ENCODE measurements around the gene ZSCAN2. TPM values are rescaled to one million over a fixed set of nuclear protein-coding genes. Genes with fewer than 3 reads are reported as not detected.
A peak's percentile ranks its signal among the peaks of the same experiment; 100 is the strongest.

Gene ZSCAN2
- total RNA-seq, 2 experiments from 2014 or later, result 10.8 to 10.9 TPM

DNA sequence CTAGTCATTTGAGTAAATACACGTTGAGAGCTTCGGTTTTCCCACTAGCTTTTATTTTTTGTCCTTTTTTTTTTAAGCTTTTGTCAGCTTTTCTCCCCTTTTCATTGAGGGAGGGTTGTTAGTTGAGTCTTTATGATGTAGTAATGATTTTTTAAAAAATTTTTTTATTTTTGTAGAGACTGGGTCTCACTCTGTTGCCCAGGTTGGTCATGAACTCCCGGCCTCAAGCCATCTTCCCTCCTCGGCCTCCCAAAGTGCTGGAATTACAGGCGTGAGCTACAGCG lies 688 bp downstream of the ZSCAN2 start:
- no peak for DNase-seq
- H3K4me1 Mint-ChIP-seq, result peaks cover 79% of the 10 kb centered on the region
- peak overlapping the region; percentile 91 for H3K4me3 Mint-ChIP-seq
- CTCF ChIA-PET, result interaction anchor here (0.8 to 2.1 kb wide), 8 partner anchors 13 to 326 kb away, joined by 3 to 9 read pairs (median 4); no protein-coding TSS in a partner anchor
- H3K27ac Mint-ChIP-seq, result peak overlapping the region; percentile 48
- H3K36me3 Mint-ChIP-seq (ENCODE audit: low read depth), result peaks cover 23% of the 10 kb centered on the region
- POLR2A ChIA-PET, result interaction anchor here (1.1 to 4.1 kb wide), 6 partner anchors 8 to 52 kb away, joined by 3 to 27 read pairs (median 6); partner anchors contain the start of gene WDR73
- no peaks in the 10 kb centered on the region for H3K27me3 Mint-ChIP-seq
- no peaks in the 10 kb centered on the region for H3K9me3 Mint-ChIP-seq

DNA sequence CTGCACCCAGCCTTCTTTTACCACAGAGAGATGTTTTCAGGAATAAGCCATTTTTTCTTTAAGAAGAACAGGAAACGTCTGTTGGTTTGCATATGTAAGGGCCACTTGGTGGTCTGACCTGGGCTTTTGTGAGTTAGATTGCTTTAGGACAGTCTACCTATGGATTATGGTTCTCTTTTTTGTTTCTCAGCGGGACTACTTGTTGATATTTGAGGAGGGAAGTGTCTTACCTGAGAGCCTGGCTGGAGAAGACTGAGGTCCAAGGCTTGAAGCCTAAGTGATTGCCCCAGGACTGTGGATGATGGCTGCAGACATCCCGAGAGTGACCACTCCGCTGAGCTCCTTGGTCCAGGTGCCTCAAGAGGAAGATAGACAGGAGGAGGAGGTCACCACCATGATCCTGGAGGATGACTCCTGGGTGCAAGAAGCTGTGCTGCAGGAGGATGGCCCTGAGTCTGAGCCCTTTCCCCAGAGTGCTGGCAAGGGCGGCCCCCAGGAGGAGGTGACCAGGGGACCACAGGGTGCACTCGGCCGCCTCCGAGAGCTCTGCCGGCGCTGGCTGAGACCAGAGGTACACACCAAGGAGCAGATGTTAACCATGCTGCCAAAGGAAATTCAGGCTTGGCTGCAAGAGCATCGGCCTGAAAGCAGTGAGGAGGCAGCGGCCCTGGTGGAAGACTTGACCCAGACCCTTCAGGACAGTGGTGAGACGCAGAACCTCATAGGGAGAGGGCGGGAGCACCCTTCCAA lies 3.0 kb downstream of the ZSCAN2 start:
- CTCF ChIA-PET, result interaction anchor here (1.0 to 1.1 kb wide), 2 partner anchors 16 to 130 kb away, joined by 4 read pairs; no protein-coding TSS in a partner anchor

DNA sequence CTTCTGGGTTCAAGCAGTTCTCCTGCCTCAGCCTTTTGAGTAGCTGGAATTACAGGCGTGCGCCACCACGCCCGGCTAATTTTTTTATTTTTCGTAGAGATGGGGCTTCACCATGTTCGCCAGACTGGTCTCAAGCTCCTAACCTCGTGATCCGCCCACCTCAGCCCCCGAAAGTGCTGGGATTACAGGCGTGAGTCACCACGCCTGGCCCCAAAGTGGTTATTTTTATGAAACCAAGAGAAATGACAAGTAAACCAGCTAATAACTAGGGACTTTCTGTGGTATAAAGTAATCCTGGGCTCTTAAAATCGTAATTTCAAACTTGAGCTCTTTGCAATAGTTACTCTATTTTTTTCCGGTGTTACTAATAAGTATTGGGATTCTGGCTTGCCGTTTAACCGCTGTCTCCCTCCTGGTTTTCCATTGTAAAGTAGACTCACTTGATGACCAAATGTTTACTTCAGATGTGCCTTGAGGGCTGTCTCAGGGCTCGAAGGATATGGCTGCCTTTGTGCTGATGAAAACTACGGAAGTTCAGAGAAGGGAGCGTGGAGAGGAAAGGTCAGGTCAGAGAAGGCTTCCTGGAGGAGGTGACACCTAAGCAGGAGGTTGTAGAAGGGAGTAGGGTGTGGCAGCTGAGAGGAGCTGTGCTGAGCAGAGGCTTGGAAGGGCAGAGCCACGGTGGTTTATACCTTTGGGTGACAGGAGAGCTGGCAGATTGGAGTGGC lies 4.2 kb downstream of the ZSCAN2 start:
- no peaks in the 10 kb centered on the region for H3K27me3 Mint-ChIP-seq
- DNase-seq, result peak; percentile 42
- peak overlapping the region; percentile 57 for H3K4me3 Mint-ChIP-seq
- ChIA-PET POLR2A (interaction anchor here (0.8 to 3.6 kb wide), 8 partner anchors 16 to 78 kb away, joined by 3 to 16 read pairs (median 4); partner anchors contain the start of genes NMB and WDR73), CTCF (interaction anchor here (0.8 to 1.5 kb wide), 5 partner anchors 17 to 323 kb away, joined by 3 to 6 read pairs (median 3); no protein-coding TSS in a partner anchor)
- H3K4me1 Mint-ChIP-seq, result peaks cover 52% of the 10 kb centered on the region
- H3K9me3 Mint-ChIP-seq, result no peaks in the 10 kb centered on the region
- H3K36me3 Mint-ChIP-seq (ENCODE audit: low read depth), result peaks cover 32% of the 10 kb centered on the region
- peak overlapping the region; percentile 79 for H3K27ac Mint-ChIP-seq

More for the DNA sequence above, 3.0 kb downstream of the ZSCAN2 start:
- no peaks in the 10 kb centered on the region for H3K9me3 Mint-ChIP-seq
- peak overlapping the region; percentile 15 for H3K4me3 Mint-ChIP-seq
- POLR2A ChIA-PET, result interaction anchor here (1.0 to 3.6 kb wide), 4 partner anchors 18 to 79 kb away, joined by 3 to 16 read pairs (median 8); no protein-coding TSS in a partner anchor
- peak overlapping the region; percentile 60 for H3K27ac Mint-ChIP-seq
- H3K36me3 Mint-ChIP-seq (ENCODE audit: low read depth), result peaks cover 32% of the 10 kb centered on the region
- no peaks in the 10 kb centered on the region for H3K27me3 Mint-ChIP-seq
- H3K4me1 Mint-ChIP-seq, result peaks cover 64% of the 10 kb centered on the region
- no peak for DNase-seq

DNA sequence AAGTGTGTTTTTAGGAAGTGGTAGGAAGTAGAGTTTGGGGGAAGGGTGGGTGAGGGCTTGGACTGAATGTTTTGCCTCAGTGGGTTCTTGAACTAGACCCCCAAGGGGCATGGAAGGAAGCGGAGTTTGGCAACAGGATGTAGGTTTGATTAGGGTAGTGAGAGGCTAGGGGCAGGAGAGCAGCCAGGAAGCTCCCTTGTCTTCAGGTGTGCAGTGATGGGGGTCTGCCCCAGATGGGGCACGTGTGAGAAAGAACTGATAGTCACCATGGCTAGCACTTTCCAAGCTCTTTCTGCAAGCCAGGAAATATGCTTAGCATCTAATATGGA lies 4.7 kb downstream of the ZSCAN2 start:
- no peak for DNase-seq
- H3K4me1 Mint-ChIP-seq, result peaks cover 48% of the 10 kb centered on the region
- H3K36me3 Mint-ChIP-seq (ENCODE audit: low read depth), result peaks cover 32% of the 10 kb centered on the region
- POLR2A ChIA-PET, result interaction anchor here (0.8 to 3.6 kb wide), 6 partner anchors 24 to 53 kb away, joined by 3 to 16 read pairs (median 4); partner anchors contain the start of genes NMB and WDR73
- no peaks in the 10 kb centered on the region for H3K9me3 Mint-ChIP-seq
- CTCF ChIA-PET, result interaction anchor here (0.8 to 1.5 kb wide), 5 partner anchors 16 to 323 kb away, joined by 3 to 6 read pairs (median 3); no protein-coding TSS in a partner anchor
- H3K27ac Mint-ChIP-seq, result peak overlapping the region; percentile 79
- H3K4me3 Mint-ChIP-seq, result peak overlapping the region; percentile 57
- H3K27me3 Mint-ChIP-seq, result no peaks in the 10 kb centered on the region

DNA sequence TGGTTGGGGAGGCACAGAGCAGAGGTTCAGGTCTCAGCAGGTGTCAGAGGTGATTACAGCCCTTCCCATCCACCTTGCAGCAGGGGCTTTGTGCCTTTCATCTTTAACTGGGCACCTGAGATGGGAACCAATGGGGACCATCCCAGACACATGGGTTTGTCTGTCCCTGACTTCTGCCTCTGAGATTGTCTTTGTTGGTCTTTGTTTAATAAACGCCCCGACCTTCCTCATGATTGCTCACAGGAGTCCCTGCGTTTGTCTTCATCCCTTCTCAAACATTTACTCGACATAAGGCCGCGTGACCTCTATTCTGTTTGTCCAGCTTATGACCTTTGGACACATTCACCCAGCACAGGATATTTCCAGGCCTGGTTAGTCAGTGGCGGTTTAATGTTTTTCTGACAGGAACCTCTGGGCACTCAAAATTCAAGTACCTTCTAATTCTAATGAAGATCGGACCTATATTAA lies 5.9 kb downstream of the ZSCAN2 start:
- Mint-ChIP-seq H3K4me3 (no peak overlapping the region), H3K27me3 (no peaks in the 10 kb centered on the region), H3K4me1 (peaks cover 45% of the 10 kb centered on the region), H3K9me3 (no peaks in the 10 kb centered on the region), H3K27ac (peak overlapping the region; percentile 79), H3K36me3 (ENCODE audit: low read depth) (peaks cover 32% of the 10 kb centered on the region)
- DNase-seq, result no peak
- POLR2A ChIA-PET, result no interaction called here
- CTCF ChIA-PET, result interaction anchor here (0.9 kb wide), 1 partner anchor 19 kb away, joined by 3 read pairs; no protein-coding TSS in a partner anchor

DNA sequence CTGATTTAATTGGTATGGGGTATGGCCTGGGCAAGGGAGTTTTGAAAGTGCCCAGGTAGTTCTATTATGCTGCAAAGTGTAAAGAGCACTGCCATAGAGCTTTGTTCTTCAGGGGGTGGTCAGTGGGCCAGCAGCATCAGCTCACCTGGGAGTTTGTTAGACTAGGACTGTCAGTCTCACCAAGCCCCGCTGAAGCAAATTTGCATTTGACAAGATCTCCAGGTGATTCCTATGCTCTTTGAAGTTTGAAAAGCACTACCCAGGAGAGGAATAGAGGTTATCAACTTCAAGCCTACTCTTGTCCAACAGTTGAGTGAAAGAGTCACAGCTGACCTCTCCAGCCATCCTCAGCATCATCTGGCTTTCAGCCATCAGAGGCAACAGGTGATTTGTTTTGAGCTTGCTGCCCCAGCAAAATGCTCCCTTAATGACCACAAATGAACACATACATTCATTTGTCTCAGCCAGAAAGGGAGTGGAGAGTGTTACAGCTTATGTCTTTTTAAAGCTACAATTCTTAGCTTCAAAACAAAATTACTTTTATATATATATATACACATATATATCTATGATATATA lies 8.0 kb downstream of the ZSCAN2 start:
- no peaks in the 10 kb centered on the region for H3K27me3 Mint-ChIP-seq
- ChIA-PET POLR2A (interaction anchor here (0.6 to 1.4 kb wide), 3 partner anchors 7 to 22 kb away, joined by 3 to 8 read pairs (median 3); no protein-coding TSS in a partner anchor), CTCF (interaction anchor here (0.6 to 1.2 kb wide), 4 partner anchors 21 to 75 kb away, joined by 3 to 5 read pairs (median 3); no protein-coding TSS in a partner anchor)

DNA sequence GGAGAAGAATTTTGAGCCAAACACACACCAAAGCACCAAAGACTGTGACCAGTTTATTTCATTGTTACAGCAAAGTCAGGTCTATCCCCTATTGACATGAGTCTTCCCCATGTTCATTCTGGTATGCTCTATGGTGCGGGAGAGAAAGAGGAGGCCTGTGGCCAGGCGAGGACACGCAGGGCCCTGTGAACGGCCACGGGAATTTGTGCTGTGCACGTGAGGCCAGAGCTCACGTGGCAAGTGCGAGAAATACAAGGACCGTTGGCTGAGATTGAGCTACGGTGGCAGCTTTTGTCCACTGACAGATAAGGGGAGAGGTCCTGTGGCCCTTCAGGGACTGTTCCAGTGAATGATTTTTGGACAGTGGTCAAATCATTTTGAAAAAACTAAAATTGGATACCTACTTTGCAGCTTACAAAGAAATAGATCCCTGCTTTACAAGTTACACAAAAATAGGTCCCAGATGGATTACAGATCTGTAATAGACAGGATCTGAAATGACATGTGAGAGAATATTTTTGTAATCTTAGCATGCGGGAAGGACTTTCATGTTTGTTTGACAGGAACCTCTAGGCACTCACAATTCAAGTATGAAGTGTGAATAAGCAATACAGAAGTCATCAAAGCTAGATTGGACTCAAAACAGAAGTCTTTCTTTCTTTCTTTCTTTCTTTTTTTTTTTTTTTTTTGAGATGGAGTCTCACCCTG lies 9.2 kb downstream of the ZSCAN2 start:
- no peak overlapping the region for H3K4me3 Mint-ChIP-seq
- DNase-seq, result no peak
- H3K9me3 Mint-ChIP-seq, result no peaks in the 10 kb centered on the region
- H3K27me3 Mint-ChIP-seq, result no peaks in the 10 kb centered on the region
- H3K4me1 Mint-ChIP-seq, result peaks cover 19% of the 10 kb centered on the region
- H3K36me3 Mint-ChIP-seq (ENCODE audit: low read depth), result peaks cover 23% of the 10 kb centered on the region
- ChIA-PET POLR2A (interaction anchor here (0.6 to 1.4 kb wide), 2 partner anchors 21 to 70 kb away, joined by 3 to 8 read pairs; no protein-coding TSS in a partner anchor), CTCF (interaction anchor here (1.2 kb wide), 1 partner anchor 26 kb away, joined by 3 read pairs; no protein-coding TSS in a partner anchor)
- H3K27ac Mint-ChIP-seq, result no peak overlapping the region

More for the DNA sequence above, 8.0 kb downstream of the ZSCAN2 start:
- no peak for DNase-seq
- Mint-ChIP-seq H3K9me3 (no peaks in the 10 kb centered on the region), H3K4me1 (peaks cover 29% of the 10 kb centered on the region), H3K4me3 (no peak overlapping the region), H3K36me3 (ENCODE audit: low read depth) (peaks cover 29% of the 10 kb centered on the region), H3K27ac (no peak overlapping the region)

DNA sequence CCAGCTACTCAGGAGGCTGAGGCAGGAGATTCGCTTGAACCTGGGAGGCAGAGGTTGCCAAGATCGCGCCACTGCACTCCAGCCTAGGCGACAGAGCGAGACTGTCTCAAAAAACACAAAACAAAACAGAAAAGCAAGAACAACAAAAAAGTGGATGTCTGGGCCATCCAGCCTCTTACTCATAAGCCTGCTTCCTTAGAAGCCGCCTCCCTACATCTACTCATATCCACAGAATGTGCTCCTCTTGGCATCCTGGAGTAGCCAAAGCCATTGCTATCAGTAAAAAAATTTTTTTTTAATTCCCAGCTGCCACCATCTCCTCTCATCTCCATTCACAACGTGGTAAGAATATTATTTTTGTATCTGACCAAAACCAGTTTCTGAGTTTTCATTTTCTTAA lies 10.8 kb downstream of the ZSCAN2 start:
- DNase-seq, result no peak
- H3K4me3 Mint-ChIP-seq, result no peak overlapping the region
- H3K9me3 Mint-ChIP-seq, result no peaks in the 10 kb centered on the region
- ChIA-PET POLR2A (no interaction called here), CTCF (no interaction called here)
- no peak overlapping the region for H3K27ac Mint-ChIP-seq
- peaks cover 16% of the 10 kb centered on the region for H3K36me3 Mint-ChIP-seq (ENCODE audit: low read depth)
- no peaks in the 10 kb centered on the region for H3K27me3 Mint-ChIP-seq
- peaks cover 4% of the 10 kb centered on the region for H3K4me1 Mint-ChIP-seq

DNA sequence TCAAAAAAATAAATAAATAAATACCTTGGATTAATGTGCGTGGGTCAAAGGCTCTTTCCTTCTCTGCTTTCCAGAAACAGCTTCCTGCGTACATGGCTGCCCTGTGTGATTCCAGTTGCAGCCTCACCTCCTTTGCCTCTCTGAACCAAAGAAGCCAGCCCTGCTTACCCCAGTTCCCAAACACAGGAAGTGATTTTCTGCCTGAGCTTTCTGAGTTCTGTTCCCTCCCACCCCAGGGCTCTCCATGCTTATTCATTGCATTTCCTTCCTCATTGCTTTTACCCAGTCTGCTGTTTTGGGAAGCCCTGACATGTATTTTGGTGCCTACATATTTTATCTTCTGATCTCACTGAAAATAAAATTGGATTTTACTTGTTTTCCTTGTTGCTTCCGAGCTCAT lies 15.4 kb downstream of the ZSCAN2 start:
- POLR2A ChIA-PET, result interaction anchor here (1.3 to 1.7 kb wide), 3 partner anchors 15 to 18 kb away, joined by 3 to 7 read pairs (median 3); partner anchors contain the start of gene ZSCAN2
- Mint-ChIP-seq H3K4me1 (no peaks in the 10 kb centered on the region), H3K9me3 (peaks cover 22% of the 10 kb centered on the region), H3K27me3 (no peaks in the 10 kb centered on the region), H3K4me3 (no peak overlapping the region), H3K36me3 (ENCODE audit: low read depth) (peaks cover 30% of the 10 kb centered on the region), H3K27ac (no peak overlapping the region)
- DNase-seq, result no peak
- CTCF ChIA-PET, result no interaction called here

DNA sequence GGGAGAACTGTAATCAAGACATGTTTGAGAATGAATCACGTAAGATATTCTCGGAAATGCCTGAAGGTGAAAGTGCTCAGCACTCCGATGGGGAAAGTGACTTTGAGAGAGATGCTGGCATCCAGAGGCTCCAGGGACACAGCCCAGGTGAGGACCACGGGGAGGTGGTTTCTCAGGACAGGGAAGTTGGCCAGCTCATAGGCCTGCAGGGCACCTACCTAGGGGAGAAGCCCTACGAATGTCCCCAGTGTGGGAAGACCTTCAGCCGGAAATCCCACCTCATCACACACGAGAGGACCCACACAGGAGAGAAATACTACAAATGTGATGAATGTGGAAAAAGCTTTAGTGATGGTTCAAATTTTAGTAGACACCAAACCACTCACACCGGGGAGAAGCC lies 19.8 kb downstream of the ZSCAN2 start:
- H3K36me3 Mint-ChIP-seq (ENCODE audit: low read depth), result peaks cover 60% of the 10 kb centered on the region
- ChIA-PET CTCF (interaction anchor here (1.3 kb wide), 1 partner anchor 33 kb away, joined by 3 read pairs; no protein-coding TSS in a partner anchor), POLR2A (interaction anchor here (1.3 to 2.8 kb wide), 3 partner anchors 11 to 16 kb away, joined by 3 to 18 read pairs (median 4); no protein-coding TSS in a partner anchor)
- H3K27ac Mint-ChIP-seq, result no peak overlapping the region
- peaks cover 46% of the 10 kb centered on the region for H3K9me3 Mint-ChIP-seq
- no peaks in the 10 kb centered on the region for H3K4me1 Mint-ChIP-seq
- H3K4me3 Mint-ChIP-seq, result no peak overlapping the region
- no peaks in the 10 kb centered on the region for H3K27me3 Mint-ChIP-seq
- DNase-seq, result no peak

DNA sequence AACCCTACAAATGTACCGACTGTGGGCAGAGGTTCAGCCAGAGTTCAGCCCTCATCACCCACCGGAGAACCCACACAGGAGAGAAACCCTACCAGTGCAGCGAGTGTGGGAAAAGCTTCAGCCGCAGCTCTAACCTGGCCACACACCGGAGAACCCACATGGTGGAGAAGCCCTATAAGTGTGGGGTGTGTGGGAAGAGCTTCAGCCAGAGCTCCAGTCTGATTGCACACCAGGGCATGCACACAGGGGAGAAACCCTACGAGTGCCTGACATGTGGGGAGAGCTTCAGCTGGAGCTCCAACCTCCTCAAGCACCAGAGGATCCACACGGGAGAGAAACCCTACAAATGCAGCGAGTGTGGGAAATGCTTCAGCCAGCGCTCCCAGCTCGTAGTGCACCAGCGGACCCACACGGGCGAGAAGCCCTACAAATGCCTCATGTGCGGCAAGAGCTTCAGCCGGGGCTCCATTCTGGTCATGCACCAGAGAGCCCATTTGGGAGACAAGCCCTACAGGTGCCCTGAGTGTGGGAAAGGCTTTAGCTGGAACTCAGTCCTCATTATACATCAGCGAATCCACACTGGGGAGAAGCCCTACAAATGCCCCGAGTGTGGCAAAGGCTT lies 20.7 kb downstream of the ZSCAN2 start:
- DNase-seq, result no peak
- no peaks in the 10 kb centered on the region for H3K27me3 Mint-ChIP-seq
- ChIA-PET CTCF (interaction anchor here (0.7 to 1.3 kb wide), 3 partner anchors 16 to 34 kb away, joined by 3 read pairs; no protein-coding TSS in a partner anchor), POLR2A (interaction anchor here (1.3 to 2.8 kb wide), 3 partner anchors 10 to 17 kb away, joined by 3 to 18 read pairs (median 4); no protein-coding TSS in a partner anchor)
- H3K9me3 Mint-ChIP-seq, result peaks cover 46% of the 10 kb centered on the region
- peaks cover 57% of the 10 kb centered on the region for H3K36me3 Mint-ChIP-seq (ENCODE audit: low read depth)
- H3K4me1 Mint-ChIP-seq, result no peaks in the 10 kb centered on the region
- no peak overlapping the region for H3K27ac Mint-ChIP-seq
- no peak overlapping the region for H3K4me3 Mint-ChIP-seq
